Measurements from ENCODE around the gene ATAD3A. TPM values are rescaled to one million over a fixed set of nuclear protein-coding genes. Genes with fewer than 3 reads are reported as not detected.

Gene ATAD3A
- total and polyA plus RNA-seq, 2 of the 4 experiments (the other 2 are of a cell fraction) = 27.2 to 34.0 TPM

GRCh38 chr1:1542766-1543705 is 31.1 kb downstream of the ATAD3A start:
- H2BK15ac ChIP-seq (ENCODE audit: low read depth, low read length) = no peak overlapping the region
- H4K20me1 ChIP-seq (ENCODE audit: insufficient read depth, low read length) = peaks cover 29% of the 10 kb centered on the region
- H3K9me3 ChIP-seq (ENCODE audit: control insufficient read depth, insufficient read depth, low read length) = no peaks in the 10 kb centered on the region
- no peaks in the 10 kb centered on the region for H3K27me3 ChIP-seq (ENCODE audit: control insufficient read depth, insufficient read depth, low read length)
- ATAC-seq (ENCODE audit: low read depth) = no peak
- no peak overlapping the region for H3K9ac ChIP-seq (ENCODE audit: low read depth, low read length)
- H2BK20ac ChIP-seq (ENCODE audit: low read depth, low read length) = no peak overlapping the region
- H3K56ac ChIP-seq (ENCODE audit: extremely low read depth, insufficient read depth, low read length) = no peak overlapping the region
- intact Hi-C loops (cut with micrococcal nuclease) = no loop called here
- no peak overlapping the region for H2AFZ ChIP-seq (replicated peaks; ENCODE audit: low read length, poor library complexity)
- no peak overlapping the region for H3K14ac ChIP-seq (replicated peaks; ENCODE audit: low read depth, low read length)
- H3K4ac ChIP-seq (ENCODE audit: low read depth, low read length) = no peak overlapping the region
- no TSS peak for BruUV-seq (replicated peaks)
- no peak overlapping the region for H4K91ac ChIP-seq (ENCODE audit: insufficient read depth, low read depth, low read length)
- CTCF ChIA-PET = no interaction called here
- dilution Hi-C loops (cut with HindIII; ENCODE audit: low sequenced_read_pairs, unreplicated experiment) = no loop called here
- H3K36me3 ChIP-seq (ENCODE audit: control insufficient read depth, insufficient read depth, low read length) = peaks cover 27% of the 10 kb centered on the region
- peaks cover 10% of the 10 kb centered on the region for H3K9me1 ChIP-seq (ENCODE audit: insufficient read depth, low read length)
- peaks cover 6 to 56% of the 10 kb centered on the region in 2 experiments; a peak in 3 of 4 replicates for H3K79me1 ChIP-seq (ENCODE audit: low read depth in 1 of 2, low read length in 2 of 2)
- POLR2A ChIA-PET (ENCODE audit: unreplicated experiment) = no interaction called here
- H4K8ac ChIP-seq (ENCODE audit: low read depth in 2 of 2, low read length in 2 of 2) = no peak overlapping the region
- H3K4me2 ChIP-seq (ENCODE audit: low read depth, low read length) = no peak overlapping the region
- no peak overlapping the region for H2AK5ac ChIP-seq (ENCODE audit: low read depth, low read length)
- no peak overlapping the region for H2BK5ac ChIP-seq (ENCODE audit: low read depth, low read length, poor library complexity, severe bottlenecking)
- H3K27ac ChIP-seq (ENCODE audit: insufficient read depth, low read length) = no peak overlapping the region
- H3K4me3 ChIP-seq (ENCODE audit: insufficient read depth, low read depth, low read length) = no peak overlapping the region
- no peak overlapping the region for H3K18ac ChIP-seq (ENCODE audit: low read depth, low read length)
- no peak overlapping the region for H2AK9ac ChIP-seq (replicated peaks; ENCODE audit: low read depth, low read length, poor library complexity)
- H3K4me1 ChIP-seq (ENCODE audit: control insufficient read depth, insufficient read depth, low read length) = peaks cover 20% of the 10 kb centered on the region
- in situ Hi-C loops (cut with MboI; ENCODE audit: low sequenced_read_pairs) = no loop called here
- DNase-seq = no peak
- no peak overlapping the region for H2BK120ac ChIP-seq (ENCODE audit: low read depth, low read length)
- H4K5ac ChIP-seq (ENCODE audit: low read depth, low read length) = no peak overlapping the region
- 100% methylated on average over 11 of the region's 45 CpGs; no CpG with 5 or more reads in 1 of the 2 experiments for WGBS, 2 experiments (ENCODE audit: extremely low coverage in 2 of 2, insufficient read length in 1 of 2)
- H3K23ac ChIP-seq (ENCODE audit: low read depth, low read length) = no peak overlapping the region
- no peak for TF ChIP-seq POLR2A (IDR thresholded peaks at IDR 0.05; ENCODE audit: low read depth, low read length)
- TF ChIP-seq RCOR1 (IDR thresholded peaks at IDR 0.05; ENCODE audit: insufficient replicate concordance, low read length) = no peak
- TF ChIP-seq CTCF (conservative IDR thresholded peaks at IDR 0.05; ENCODE audit: low read depth, low read length) = no peak
- TF ChIP-seq FOS (IDR thresholded peaks at IDR 0.05; ENCODE audit: low read depth, low read length) = no peak
- TF ChIP-seq ELK1 (IDR thresholded peaks at IDR 0.05; ENCODE audit: borderline replicate concordance, low read depth, low read length) = no peak
- TF ChIP-seq MAZ (IDR thresholded peaks at IDR 0.05; ENCODE audit: borderline replicate concordance, low read depth, low read length) = no peak
- no peak for TF ChIP-seq SMC3 (IDR thresholded peaks at IDR 0.05; ENCODE audit: low read depth, low read length)
- no peak for TF ChIP-seq CEBPB (IDR thresholded peaks at IDR 0.05; ENCODE audit: low read depth, low read length)
- no peak for TF ChIP-seq BHLHE40 (IDR thresholded peaks at IDR 0.05; ENCODE audit: low read depth, low read length)
- no peak for TF ChIP-seq NFE2L2 (IDR thresholded peaks at IDR 0.05; ENCODE audit: low read depth, low read length)
- no peak for TF ChIP-seq USF2 (IDR thresholded peaks at IDR 0.05; ENCODE audit: low read depth, low read length)
- no peak for TF ChIP-seq RFX5 (IDR thresholded peaks at IDR 0.05; ENCODE audit: low read depth, low read length)
- no peak for TF ChIP-seq RAD21 (IDR thresholded peaks at IDR 0.05; ENCODE audit: low read length)
- no peak for TF ChIP-seq MXI1 (IDR thresholded peaks at IDR 0.05; ENCODE audit: borderline replicate concordance, low read depth, low read length)
- no peak for TF ChIP-seq MAFK (IDR thresholded peaks at IDR 0.05; ENCODE audit: low read depth, low read length)

Data from IMR-90 (cell line).